Nephron (organoid): ENCODE measurements around the gene VMAC.
A peak's percentile ranks its signal among the peaks of the same experiment; 100 is the strongest.

ENCODE experiments used
- H3K27ac Mint-ChIP-seq, 3 experiments: 2 replicates each; pipeline ENCODE4 v1.8.0; 2020; ENCODE audit warnings: mixed read lengths in 3 of 3, mild to moderate bottlenecking in 2 of 3, moderate library complexity in 1 of 3
- H3K27me3 Mint-ChIP-seq: 2 replicates; pipeline ENCODE4 v1.8.0; 2021; ENCODE audit warnings: low read depth, mild to moderate bottlenecking, moderate library complexity, mixed read lengths
- H3K36me3 Mint-ChIP-seq: 2 replicates; pipeline ENCODE4 v1.8.0; 2020; ENCODE audit warnings: low read depth, mixed read lengths
- H3K4me1 Mint-ChIP-seq: 2 replicates; pipeline ENCODE4 v1.8.0; 2020; ENCODE audit warnings: mixed read lengths
- H3K4me3 Mint-ChIP-seq, 3 experiments: 2 replicates each; pipeline ENCODE4 v1.8.0; 2020; ENCODE audit warnings: mild to moderate bottlenecking in 3 of 3, mixed read lengths in 3 of 3, moderate library complexity in 2 of 3
- H3K9me3 Mint-ChIP-seq: 2 replicates; pipeline ENCODE4 v1.8.0; 2020; ENCODE audit warnings: mixed read lengths
- CTCF ChIP-seq, 3 experiments: fragments of 200-600 bp; sonication (generic); IDR thresholded peaks; one replicate each; pipeline ENCODE4 v1.5.0; 2021; ENCODE audit warnings: antibody characterized with exemption in 3 of 3; ENCODE audit not compliant: unreplicated experiment in 3 of 3

The VMAC gene

GRCh38 chr19:5908773-5909442, 4.2 kb downstream of the VMAC start:
- H3K9me3 Mint-ChIP-seq, result no peaks in the 10 kb centered on the region
- no peak for TF ChIP-seq CTCF (IDR thresholded peaks at IDR 0.05; ENCODE audit: unreplicated experiment in 3 of 3)
- peaks cover 8% of the 10 kb centered on the region for H3K36me3 Mint-ChIP-seq
- H3K27ac Mint-ChIP-seq, result no peak overlapping the region
- H3K4me1 Mint-ChIP-seq, result no peaks in the 10 kb centered on the region
- no peaks in the 10 kb centered on the region for H3K27me3 Mint-ChIP-seq
- H3K4me3 Mint-ChIP-seq, result no peak overlapping the region

GRCh38 chr19:5910638-5910907, 5.9 kb downstream of the VMAC start:
- Mint-ChIP-seq H3K36me3 (peaks cover 8% of the 10 kb centered on the region), H3K27ac (no peak overlapping the region), H3K4me1 (no peaks in the 10 kb centered on the region), H3K4me3 (no peak overlapping the region), H3K9me3 (no peaks in the 10 kb centered on the region), H3K27me3 (no peaks in the 10 kb centered on the region)
- no peak for TF ChIP-seq CTCF (IDR thresholded peaks at IDR 0.05; ENCODE audit: unreplicated experiment in 3 of 3)

GRCh38 chr19:5911366-5911765, 6.7 kb downstream of the VMAC start:
- H3K27me3 Mint-ChIP-seq, result no peaks in the 10 kb centered on the region
- no peak for TF ChIP-seq CTCF (IDR thresholded peaks at IDR 0.05; ENCODE audit: unreplicated experiment in 3 of 3)

GRCh38 chr19:5913739-5914357, 9.2 kb downstream of the VMAC start, which contains the start of gene CAPS:
Gene CAPS (plus strand): TSS chr19:5914254. CDS start chr19:5914407, 153 bp downstream.
- no peaks in the 10 kb centered on the region for H3K27me3 Mint-ChIP-seq
- H3K4me3 Mint-ChIP-seq, result no peak within 1 kb of the TSS
- peaks cover 16% of the 10 kb centered on the region for H3K36me3 Mint-ChIP-seq
- H3K4me1 Mint-ChIP-seq, result no peaks in the 10 kb centered on the region
- TF ChIP-seq CTCF (IDR thresholded peaks at IDR 0.05; ENCODE audit: unreplicated experiment in 3 of 3), result no peak
- peak within 1 kb of the TSS in 2 of 3 experiments; percentile 26 to 83 for H3K27ac Mint-ChIP-seq
- H3K9me3 Mint-ChIP-seq, result no peaks in the 10 kb centered on the region

More at GRCh38 chr19:5911366-5911765, 6.7 kb downstream of the VMAC start:
- Mint-ChIP-seq H3K27ac (no peak overlapping the region), H3K4me3 (no peak overlapping the region), H3K36me3 (peaks cover 7% of the 10 kb centered on the region), H3K9me3 (no peaks in the 10 kb centered on the region), H3K4me1 (no peaks in the 10 kb centered on the region)

GRCh38 chr19:5914358-5914774, 9.7 kb downstream of the VMAC start:
- Mint-ChIP-seq H3K27me3 (no peaks in the 10 kb centered on the region), H3K27ac (peak overlapping the region in 1 of 3 experiments; percentile 61), H3K9me3 (no peaks in the 10 kb centered on the region), H3K4me1 (no peaks in the 10 kb centered on the region), H3K4me3 (no peak overlapping the region), H3K36me3 (peaks cover 18% of the 10 kb centered on the region)
- TF ChIP-seq CTCF (IDR thresholded peaks at IDR 0.05; ENCODE audit: unreplicated experiment in 3 of 3), result no peak
